Peyer's patch (tissue), 4 donors: ENCODE measurements around the gene LAG3.

ENCODE experiments used
- POLR2A ChIP-seq, 2 donors: fragments of 450-650 bp; IDR thresholded peaks; one replicate each; pipeline ENCODE4 v1.5.1; 2017; ENCODE audit warnings: antibody characterized with exemption in 2 of 2, mild to moderate bottlenecking in 2 of 2, moderate library complexity in 2 of 2
- TF ChIP-seq, protein P1 (sequence below), 6 experiments: fragments of 450-650 bp in 4 of 6; fragments of 200-600 bp in 2 of 6; sonication (generic) in 1 of 6; IDR thresholded peaks; one replicate each; pipeline ENCODE4 v1.5.1; 2017 to 2019; ENCODE audit warnings: antibody characterized with exemption in 6 of 6, mild to moderate bottlenecking in 3 of 6, moderate library complexity in 1 of 6

DNA sequence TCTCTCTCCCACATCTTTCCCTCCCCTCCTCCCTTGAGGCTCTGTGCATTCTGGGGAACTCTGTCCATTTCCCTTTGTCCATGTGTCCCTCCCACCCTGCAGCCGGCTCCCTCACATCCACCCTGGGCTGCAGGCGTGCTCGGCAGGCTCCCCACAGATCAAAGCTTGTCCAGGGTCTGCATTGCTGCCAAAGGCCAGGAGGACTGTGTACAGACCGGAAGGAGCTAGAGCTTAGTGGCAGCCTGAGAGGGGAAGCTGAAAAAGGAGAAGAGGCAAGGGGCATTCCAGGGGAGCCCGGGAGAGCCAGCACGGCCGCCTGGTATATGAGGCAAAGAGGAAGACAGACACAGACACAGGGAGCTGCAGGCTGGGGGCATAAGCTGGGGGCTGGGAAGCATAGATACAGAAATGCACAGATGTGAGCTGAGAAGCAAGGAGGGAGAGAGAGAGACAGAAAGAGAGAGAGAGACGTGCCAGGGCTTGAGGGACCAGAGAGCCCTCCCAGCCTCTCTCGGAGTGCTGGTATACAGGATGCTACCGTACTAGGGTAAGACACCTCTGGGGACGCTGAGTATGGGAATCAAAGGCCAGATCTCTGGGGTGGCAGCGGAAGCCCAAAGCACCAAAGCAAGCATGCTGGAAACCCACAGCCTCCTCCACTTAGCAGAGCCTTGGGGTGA is 20.3 kb downstream of the LAG3 start:
- TF ChIP-seq, protein P1, sequence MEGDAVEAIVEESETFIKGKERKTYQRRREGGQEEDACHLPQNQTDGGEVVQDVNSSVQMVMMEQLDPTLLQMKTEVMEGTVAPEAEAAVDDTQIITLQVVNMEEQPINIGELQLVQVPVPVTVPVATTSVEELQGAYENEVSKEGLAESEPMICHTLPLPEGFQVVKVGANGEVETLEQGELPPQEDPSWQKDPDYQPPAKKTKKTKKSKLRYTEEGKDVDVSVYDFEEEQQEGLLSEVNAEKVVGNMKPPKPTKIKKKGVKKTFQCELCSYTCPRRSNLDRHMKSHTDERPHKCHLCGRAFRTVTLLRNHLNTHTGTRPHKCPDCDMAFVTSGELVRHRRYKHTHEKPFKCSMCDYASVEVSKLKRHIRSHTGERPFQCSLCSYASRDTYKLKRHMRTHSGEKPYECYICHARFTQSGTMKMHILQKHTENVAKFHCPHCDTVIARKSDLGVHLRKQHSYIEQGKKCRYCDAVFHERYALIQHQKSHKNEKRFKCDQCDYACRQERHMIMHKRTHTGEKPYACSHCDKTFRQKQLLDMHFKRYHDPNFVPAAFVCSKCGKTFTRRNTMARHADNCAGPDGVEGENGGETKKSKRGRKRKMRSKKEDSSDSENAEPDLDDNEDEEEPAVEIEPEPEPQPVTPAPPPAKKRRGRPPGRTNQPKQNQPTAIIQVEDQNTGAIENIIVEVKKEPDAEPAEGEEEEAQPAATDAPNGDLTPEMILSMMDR (IDR thresholded peaks at IDR 0.05), result no peak
- no peak for TF ChIP-seq POLR2A (IDR thresholded peaks at IDR 0.05)
